ENCODE measurements around the gene RAPSN. TPM values are rescaled to one million over a fixed set of nuclear protein-coding genes. Genes with fewer than 3 reads are reported as not detected.

RAPSN gene
- polyA plus RNA-seq, 3 donors: 1.2 TPM; not detected in 2

DNA sequence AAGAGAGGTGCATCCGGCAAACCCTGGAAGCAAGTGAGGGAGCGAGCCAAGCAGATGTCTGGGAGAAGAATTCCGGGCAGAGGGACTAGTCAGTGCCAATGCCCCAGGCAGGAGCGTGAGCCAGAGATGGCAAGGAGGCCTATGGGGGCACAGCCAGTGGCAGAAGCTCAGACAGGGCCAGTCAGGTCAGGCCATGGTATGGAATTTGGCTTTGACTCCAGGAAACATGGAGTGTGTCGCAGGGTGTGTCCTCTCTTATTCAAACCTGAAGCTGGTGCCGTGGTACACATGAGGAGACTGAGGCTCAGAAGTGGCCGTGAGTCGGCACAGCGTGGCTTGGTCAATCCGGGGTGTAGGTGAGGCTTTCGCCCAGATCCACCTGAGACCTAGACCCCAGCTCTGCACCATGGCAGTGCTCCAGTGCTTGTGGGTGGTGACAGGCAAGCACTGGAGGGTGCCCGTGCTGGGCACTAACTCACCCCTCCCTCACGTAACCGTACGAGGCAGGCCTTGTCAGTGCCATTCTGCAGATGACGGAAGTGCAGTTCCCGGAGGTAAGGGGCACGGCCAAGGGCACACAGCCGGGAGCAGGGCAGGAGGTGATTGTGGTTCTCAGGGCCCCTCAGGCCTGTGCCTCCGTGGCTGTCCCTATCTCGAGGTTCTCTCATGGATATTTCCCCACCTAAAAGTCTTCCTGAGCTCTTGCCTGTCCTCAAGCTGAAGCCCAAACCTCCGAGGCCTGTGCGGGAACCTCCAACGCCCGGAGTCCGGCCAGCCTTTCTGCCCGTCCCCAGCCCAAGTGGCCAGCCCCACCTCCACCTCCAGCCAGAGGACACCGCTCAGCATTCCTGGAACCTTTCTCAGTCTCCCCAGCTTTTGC is 60.0 kb downstream of the RAPSN start:
- DNase-seq: peak in 2 of 3 donors; percentile 57 to 59
- Mint-ChIP-seq H3K9me3 (peaks cover 0 to 2% (median 0%) of the 10 kb centered on the region in 7 donors), H3K4me1 (peaks cover 72% of the 10 kb centered on the region), H3K36me3 (peaks cover 20 to 72% of the 10 kb centered on the region in 2 donors), H3K27me3 (ENCODE audit: low read depth in 3 of 3) (peaks cover 0 to 3% (median 0%) of the 10 kb centered on the region in 3 donors), H3K4me3 (peak overlapping the region; percentile 72 to 88), H3K27ac (peak overlapping the region; percentile 99 to 100 (median 100))
- TF ChIP-seq, protein P1, sequence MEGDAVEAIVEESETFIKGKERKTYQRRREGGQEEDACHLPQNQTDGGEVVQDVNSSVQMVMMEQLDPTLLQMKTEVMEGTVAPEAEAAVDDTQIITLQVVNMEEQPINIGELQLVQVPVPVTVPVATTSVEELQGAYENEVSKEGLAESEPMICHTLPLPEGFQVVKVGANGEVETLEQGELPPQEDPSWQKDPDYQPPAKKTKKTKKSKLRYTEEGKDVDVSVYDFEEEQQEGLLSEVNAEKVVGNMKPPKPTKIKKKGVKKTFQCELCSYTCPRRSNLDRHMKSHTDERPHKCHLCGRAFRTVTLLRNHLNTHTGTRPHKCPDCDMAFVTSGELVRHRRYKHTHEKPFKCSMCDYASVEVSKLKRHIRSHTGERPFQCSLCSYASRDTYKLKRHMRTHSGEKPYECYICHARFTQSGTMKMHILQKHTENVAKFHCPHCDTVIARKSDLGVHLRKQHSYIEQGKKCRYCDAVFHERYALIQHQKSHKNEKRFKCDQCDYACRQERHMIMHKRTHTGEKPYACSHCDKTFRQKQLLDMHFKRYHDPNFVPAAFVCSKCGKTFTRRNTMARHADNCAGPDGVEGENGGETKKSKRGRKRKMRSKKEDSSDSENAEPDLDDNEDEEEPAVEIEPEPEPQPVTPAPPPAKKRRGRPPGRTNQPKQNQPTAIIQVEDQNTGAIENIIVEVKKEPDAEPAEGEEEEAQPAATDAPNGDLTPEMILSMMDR (IDR thresholded peaks at IDR 0.05): no peak
- no peaks in the 10 kb centered on the region for H3K9me3 ChIP-seq (replicated peaks in 1 of 2; ENCODE audit: control insufficient read depth in 1 of 2, insufficient read depth in 1 of 2, low read length in 2 of 2)
- H3K27ac ChIP-seq (ENCODE audit: low read depth in 1 of 2, low read length in 2 of 2): peak overlapping the region; percentile 98 to 100
- H3K4me2 ChIP-seq (replicated peaks; ENCODE audit: extremely low read depth, low read length, poor library complexity, severe bottlenecking): peak overlapping the region; percentile 79
- H3K4me1 ChIP-seq (ENCODE audit: control insufficient read depth in 1 of 2, insufficient read depth in 2 of 2, low read length in 2 of 2): peaks cover 76 to 83% of the 10 kb centered on the region in 2 donors
- H3K4me3 ChIP-seq (replicated peaks in 1 of 3; ENCODE audit: low read depth in 2 of 3, low read length in 3 of 3): peak overlapping the region in 2 of 3 experiments; percentile 12 to 50
- 68% methylated on average over 26 of the region's 28 CpGs for WGBS (ENCODE audit: insufficient coverage)
- peaks cover 0 to 9% of the 10 kb centered on the region in 2 donors for H3K36me3 ChIP-seq (replicated peaks in 1 of 2; ENCODE audit: control insufficient read depth in 1 of 2, insufficient read depth in 2 of 2, low read length in 2 of 2)
- H2AFZ ChIP-seq (ENCODE audit: insufficient read depth, low read depth, low read length, poor library complexity, severe bottlenecking): no peak overlapping the region
- H4K20me1 ChIP-seq (ENCODE audit: insufficient read depth, low read length): no peaks in the 10 kb centered on the region
- peaks cover 91% of the 10 kb centered on the region for H3K79me2 ChIP-seq (ENCODE audit: insufficient read depth, low read length)
- no peaks in the 10 kb centered on the region for H3K27me3 ChIP-seq (ENCODE audit: control insufficient read depth in 2 of 2, insufficient read depth in 2 of 2, low read length in 2 of 2)
- intact Hi-C loops (cut with micrococcal nuclease): no loop called here
- peak overlapping the region; percentile 99 for H3K9ac ChIP-seq (ENCODE audit: insufficient read depth, low read length, poor library complexity, severe bottlenecking)

- H3K36me3 ChIP-seq (replicated peaks in 1 of 2; ENCODE audit: control insufficient read depth in 1 of 2, insufficient read depth in 2 of 2, low read length in 2 of 2): peaks cover 5 to 15% of the 10 kb centered on the region in 2 donors
- Mint-ChIP-seq H3K27ac (peak overlapping the region; percentile 99 to 100 (median 100)), H3K9me3 (peaks cover 0 to 2% (median 0%) of the 10 kb centered on the region in 7 donors), H3K27me3 (ENCODE audit: low read depth in 3 of 3) (peaks cover 0 to 3% (median 0%) of the 10 kb centered on the region in 3 donors), H3K4me3 (peak overlapping the region; percentile 72 to 73), H3K36me3 (peaks cover 24 to 74% of the 10 kb centered on the region in 2 donors), H3K4me1 (peaks cover 72% of the 10 kb centered on the region)
- WGBS (ENCODE audit: insufficient coverage): 16% methylated on average over 11 of the region's 13 CpGs
- peak overlapping the region; percentile 27 for H3K4me2 ChIP-seq (replicated peaks; ENCODE audit: extremely low read depth, low read length, poor library complexity, severe bottlenecking)
- peaks cover 76 to 83% of the 10 kb centered on the region in 2 donors for H3K4me1 ChIP-seq (ENCODE audit: control insufficient read depth in 1 of 2, insufficient read depth in 2 of 2, low read length in 2 of 2)
- H3K9me3 ChIP-seq (replicated peaks in 1 of 2; ENCODE audit: control insufficient read depth in 1 of 2, insufficient read depth in 1 of 2, low read length in 2 of 2): no peaks in the 10 kb centered on the region
- peak overlapping the region; percentile 22 for H2AFZ ChIP-seq (ENCODE audit: insufficient read depth, low read depth, low read length, poor library complexity, severe bottlenecking)
- H3K9ac ChIP-seq (ENCODE audit: insufficient read depth, low read length, poor library complexity, severe bottlenecking): peak overlapping the region; percentile 99
- H4K20me1 ChIP-seq (ENCODE audit: insufficient read depth, low read length): no peaks in the 10 kb centered on the region
- H3K79me2 ChIP-seq (ENCODE audit: insufficient read depth, low read length): peaks cover 91% of the 10 kb centered on the region
- H3K4me3 ChIP-seq (replicated peaks in 1 of 3; ENCODE audit: low read depth in 2 of 3, low read length in 3 of 3): peak overlapping the region in 1 of 3 experiments; percentile 50
- intact Hi-C loops (cut with micrococcal nuclease): no loop called here
- H3K27me3 ChIP-seq (ENCODE audit: control insufficient read depth in 2 of 2, insufficient read depth in 2 of 2, low read length in 2 of 2): no peaks in the 10 kb centered on the region
- peak; percentile 90 to 96 (median 95) for DNase-seq
- H3K27ac ChIP-seq (ENCODE audit: low read depth in 1 of 2, low read length in 2 of 2): peak overlapping the region; percentile 98 to 100
- TF ChIP-seq, protein P1 (IDR thresholded peaks at IDR 0.05): no peak
Measured at GRCh38 chr11:47387944-47388696, 60.8 kb downstream of the RAPSN start.
